GM21717 (cell line): Measurements from ENCODE around the gene SPDEF.

Source experiments
- ATAC-seq: cut with Tn5 transposase; IDR thresholded peaks from one replicate; pipeline ENCODE4 v1.9.1; 2021; ENCODE audit warnings: mild to moderate bottlenecking, moderate library complexity; ENCODE audit not compliant: unreplicated experiment

Gene SPDEF

DNA sequence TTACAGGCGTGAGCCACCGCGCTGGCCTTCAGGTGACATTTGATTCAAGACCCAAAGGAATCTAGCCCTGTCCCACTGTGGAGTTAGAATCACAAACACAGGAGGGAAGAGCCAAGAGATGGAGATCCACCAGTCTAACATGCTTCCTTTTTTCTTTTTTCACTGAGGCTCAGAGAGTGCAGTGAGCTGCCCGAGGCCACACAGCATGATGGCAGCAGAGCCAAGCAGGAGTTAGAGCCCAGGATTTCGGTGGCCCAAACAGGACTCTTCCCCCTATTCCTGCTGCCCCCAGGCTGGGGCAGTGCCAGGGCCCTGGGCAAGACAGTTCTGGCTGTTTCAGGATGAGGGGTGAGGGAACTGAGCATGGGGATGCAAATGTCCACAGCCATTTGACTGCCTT is 8.1 kb upstream of the SPDEF start:
- no peak for ATAC-seq

- no peak for ATAC-seq
These were observed 7.4 kb upstream of the SPDEF start for GRCh38 chr6:34563513-34563870.

DNA sequence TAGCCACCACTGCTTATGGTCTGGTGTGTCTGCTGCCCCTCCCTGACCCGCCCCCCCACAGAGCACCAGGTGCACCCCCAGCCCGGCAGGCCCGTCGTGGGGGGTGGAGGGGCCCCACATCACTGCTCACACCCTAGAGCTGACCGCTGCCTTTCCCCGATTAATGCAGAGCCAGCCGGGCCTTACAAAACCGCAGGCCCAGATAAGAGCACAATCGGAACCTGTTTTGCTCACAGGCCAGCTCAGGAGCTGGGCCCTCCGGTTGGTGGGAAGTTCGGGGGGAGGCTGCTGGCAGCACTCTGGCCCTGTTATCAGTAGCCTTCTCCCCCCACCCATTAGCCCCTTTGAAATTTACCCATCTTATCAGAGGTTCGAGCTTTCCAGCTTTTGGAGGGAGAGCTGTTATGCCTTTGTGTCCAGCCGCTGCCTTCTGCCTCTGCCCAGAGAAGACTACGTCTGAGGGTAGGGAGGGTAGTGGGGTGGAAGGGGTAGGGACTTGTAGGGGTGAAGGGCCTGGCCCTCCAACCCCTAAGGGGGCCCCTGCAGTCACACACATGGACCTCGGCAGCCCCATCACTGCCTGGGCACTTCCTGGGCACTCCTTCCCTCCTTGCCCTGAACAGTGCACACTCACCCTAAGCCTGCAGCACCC is 6.9 kb upstream of the SPDEF start:
- ATAC-seq = no peak

DNA sequence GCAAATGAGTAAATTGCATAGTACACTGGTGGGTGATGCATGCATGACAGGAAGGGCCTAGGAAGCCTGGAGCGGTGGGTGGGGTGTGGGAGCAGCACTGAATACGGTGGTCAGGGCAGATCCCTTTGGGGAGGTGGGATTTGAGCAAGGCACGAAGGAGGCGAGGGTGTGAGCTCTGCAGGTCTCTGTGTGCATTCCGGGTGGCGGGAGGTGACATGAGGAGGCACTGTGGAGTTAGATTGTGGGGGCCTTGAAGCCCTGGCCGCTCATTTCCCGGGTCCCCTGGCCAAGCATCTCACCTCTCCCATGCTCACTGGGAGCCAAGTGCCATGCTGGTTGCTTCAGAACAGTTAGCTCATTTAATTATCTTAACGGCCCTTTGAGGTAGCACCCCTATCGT is 6.2 kb upstream of the SPDEF start:
- no peak for ATAC-seq

DNA sequence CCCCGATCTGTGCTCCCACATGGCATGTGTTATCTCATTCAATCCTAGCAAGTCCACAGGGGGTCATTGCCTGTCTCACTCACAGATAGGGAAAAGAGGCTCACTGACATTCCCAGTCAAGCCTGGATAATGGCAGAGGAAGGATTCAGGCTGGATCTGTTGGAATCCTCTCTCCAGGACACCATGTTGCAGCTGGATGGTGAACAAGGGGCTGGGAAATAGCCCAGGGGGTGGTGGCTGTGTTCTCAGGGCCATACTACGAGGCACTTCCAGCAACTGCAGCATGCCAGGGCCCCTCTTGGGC is 5.0 kb upstream of the SPDEF start:
- ATAC-seq = no peak

DNA sequence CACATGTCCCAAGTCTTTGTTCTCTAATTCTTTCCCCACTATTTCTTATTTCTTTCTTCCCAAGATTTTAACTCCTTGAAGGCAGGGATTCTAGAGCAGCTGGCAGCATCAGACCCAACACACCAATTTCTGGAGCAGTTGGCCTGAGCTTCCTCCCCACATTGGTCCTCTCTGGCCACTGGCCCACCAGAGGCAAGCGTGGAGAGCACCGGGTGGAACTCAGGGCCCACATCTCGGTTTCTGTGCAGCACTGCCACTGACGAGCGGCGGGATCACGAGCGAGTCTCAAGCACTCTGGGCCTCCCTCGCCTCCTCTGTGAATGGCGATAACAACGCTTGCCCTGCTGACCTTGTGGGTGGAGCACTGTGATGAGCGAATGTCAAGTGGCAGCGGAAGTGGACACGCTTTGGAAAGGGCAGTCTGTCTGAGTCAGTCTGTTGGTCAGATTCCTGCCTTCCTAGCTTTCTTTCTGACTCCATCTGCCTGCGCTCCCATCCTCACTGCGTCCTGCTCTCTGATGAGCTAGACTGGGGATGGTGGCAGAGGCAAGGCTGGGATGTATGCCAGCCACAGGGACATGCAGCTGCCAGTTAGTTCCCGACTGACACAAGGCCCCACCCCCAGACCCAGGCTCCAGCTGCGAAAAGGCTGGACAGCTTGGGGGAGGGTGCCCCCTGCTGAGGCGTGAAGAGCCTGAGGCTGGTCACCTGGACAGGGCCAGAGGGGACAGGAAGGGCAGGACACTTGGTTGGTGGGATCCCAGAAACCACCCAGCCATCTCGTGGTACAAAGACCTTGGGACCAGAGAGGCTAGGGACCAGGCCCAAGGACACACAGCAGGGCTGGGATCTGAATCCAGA is 4.5 kb upstream of the SPDEF start:
- ATAC-seq = no peak

GRCh38 chr6:34559651-34560365 is 3.7 kb upstream of the SPDEF start:
- no peak for ATAC-seq

DNA sequence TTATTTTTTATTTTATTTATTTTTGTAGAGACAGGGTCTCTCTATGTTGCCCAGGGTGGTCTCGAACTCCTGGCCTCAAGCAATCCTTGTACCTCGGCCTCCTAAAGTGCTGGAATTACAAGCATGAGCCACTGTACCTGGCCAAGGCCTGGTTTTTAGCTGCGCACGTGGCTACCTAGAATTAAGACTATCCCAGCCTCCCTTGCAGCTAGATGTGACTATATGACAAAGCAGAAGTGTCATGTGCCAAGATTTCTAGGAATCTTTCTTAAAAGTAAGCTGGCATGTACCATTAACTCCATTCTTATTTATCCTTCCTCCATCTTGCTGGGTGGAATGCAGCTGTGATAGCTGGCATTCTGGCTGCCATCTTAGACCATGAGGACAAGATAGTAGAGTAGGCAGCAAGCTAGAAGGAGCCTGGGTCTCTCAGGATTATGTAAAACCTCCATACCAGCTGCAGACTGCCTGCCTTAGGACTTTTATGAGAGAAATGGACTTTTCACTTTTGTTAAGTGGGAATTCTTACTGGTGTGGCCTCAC is 2.1 kb upstream of the SPDEF start:
- no peak for ATAC-seq

DNA sequence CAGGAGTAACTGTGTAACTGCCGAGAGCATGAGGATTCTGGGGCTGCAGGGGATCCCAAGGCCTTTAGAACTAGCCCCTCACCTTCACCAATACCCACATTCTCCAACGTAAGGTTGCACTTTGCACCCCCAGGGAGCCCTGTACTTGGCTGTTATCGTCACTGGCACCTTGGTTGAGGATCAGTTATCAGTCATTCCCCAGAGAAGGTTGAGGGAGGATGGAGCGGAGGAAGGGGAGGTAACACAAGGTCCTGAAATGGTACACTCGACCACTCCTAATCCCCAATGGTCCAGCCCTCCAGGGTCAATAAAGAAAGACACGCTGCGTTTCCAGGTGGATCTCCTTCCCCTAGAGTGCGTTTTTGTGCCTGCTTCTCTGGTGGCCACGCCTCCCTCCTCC is 1.1 kb upstream of the SPDEF start:
- ATAC-seq = no peak

DNA sequence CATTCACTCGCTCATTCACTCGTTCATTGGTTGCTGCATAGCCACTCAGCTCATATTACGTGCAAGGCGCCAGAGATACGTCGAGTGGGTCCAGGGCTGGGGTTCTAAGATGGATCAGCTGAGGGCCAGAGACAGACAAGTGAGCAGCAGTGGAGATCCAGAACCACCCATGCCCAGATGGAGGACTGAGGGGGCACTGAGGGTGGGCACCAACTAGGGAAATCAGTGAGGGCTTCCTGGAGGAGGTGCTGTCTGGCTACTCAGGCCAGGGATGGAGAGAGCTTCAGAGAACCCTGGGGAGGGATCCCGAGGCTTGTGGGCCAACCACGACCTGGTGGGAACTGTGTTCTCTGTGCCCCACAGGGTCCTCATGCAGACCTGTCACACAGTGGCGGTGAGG is 364 bp upstream of the SPDEF start:
- no peak for ATAC-seq

DNA sequence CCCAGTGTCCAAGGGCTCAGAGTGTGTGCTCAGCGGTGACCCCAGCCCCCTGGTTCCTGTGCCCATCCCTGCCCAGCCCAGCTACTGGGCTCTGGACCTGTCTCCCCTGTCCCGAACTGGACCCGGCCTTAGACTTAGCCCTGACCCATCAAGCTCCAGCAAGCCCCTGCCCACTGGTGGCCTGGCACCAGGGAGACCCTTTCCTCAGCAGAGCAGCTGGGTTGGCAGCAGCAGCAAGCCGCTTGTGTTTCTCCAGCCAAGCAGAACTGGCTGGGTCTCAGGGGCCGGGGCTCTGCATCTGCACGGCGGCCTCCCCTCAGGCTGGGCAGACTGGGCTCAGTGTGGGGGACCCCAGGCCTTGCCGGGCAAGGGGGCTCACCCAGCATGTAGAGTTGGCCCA is 801 bp downstream of the SPDEF start:
- ATAC-seq = no peak

DNA sequence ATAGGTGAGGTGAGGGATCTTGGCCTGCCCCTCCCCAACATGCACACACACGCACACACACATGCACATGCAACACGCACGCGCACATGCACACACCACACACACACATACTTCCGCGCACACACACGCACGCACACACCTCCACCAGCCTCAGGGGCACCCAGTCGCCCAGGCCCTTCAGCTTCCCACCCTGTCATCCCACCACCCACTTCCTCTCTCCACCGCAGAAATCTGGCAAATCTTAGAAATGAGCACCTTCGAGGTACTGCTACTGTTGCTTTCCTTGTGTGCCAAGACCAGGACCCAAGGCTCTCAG is 1.2 kb downstream of the SPDEF start:
- ATAC-seq = no peak

DNA sequence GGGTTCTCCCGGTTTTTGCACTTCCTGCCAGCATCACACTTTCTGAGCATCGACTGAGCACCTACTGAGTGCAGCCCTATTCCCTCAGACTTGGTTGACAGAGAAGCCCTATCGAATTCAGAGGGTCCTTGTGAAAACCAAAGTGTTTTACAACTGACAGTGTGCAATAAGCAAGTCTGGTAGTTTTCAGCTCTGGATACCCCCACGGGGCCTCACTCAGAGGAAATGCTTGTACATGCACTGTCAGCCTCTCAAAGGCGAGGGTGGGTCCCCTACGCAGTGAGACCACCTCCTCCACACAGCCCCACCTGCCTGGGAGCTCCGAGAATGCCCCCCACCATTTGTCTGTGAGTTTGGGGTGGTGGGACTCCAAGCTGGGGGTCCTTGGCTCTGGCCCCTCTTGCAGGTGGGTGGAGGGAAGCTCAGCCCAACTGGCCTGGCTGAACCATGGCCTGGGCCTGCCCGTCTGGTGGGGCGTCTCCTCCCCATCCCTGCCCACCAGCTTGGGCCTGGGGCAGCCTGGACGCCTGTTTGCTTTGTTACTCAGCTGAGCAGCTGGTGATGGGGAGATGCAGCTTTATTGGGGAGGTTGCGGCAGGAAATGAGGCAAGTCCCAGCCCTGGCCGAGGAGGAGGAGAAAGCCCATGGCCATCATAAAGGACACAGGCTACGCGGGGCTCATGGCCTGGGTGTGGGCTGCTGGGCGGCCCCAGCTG is 1.7 kb downstream of the SPDEF start:
- no peak for ATAC-seq

DNA sequence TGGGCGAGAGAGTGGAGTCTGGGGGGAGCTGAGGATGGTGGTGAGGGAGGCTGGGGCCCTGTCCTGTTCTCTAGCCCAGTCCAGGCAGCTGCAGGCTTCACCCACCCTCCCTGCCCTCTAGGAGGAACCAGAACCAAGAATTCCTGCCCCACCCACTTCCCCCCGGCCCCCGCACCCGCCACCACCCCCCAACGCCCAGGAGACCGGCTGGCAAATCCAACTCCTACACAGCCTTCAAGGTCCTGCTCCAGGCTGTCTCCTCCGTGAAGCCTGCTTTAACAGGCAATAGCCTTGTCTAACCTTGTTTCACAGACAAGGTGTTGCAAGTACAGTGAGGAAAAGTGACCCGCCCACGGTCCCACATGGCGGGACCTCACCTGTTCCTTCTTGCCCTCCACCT is 2.4 kb downstream of the SPDEF start:
- ATAC-seq = no peak

DNA sequence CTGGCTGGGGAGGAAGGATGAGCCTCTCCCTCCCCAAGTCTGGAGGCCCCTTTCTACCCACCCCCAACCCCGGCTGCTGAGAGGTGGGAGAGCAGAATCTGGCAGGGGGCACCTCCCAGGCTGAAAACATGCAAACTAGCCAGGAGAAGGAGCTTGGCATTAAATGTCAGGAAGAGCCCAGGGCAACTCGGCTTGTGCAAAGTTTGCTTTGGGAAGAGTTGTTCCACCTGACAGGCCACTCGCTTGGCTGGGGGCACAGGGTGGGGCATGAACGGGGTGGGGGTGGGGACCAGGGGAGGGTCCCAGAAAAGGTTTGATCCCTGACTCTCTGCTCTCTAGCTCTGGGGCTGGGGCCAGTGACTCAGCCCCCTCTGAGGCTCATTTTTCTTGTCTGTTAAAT is 3.0 kb downstream of the SPDEF start:
- no peak for ATAC-seq

DNA sequence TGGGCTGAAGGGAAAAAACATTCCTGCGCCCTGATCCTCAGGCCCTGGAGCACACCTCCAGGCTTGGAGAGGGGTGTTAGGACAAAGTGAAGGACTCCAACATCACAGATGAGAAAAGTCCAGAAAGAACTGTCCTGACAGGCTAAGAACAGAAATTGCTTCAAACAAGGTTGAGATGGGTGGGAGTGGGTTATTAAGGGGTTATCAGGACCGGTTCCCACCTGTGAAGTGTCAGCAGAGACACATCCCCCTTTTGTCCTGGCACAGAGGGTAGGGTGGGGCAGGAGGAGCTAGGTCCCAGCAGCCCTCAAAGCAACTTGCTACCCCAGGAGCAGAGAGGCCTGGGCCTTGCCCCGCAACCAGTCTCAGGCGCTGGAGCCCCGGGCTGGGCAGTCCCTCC is 3.5 kb downstream of the SPDEF start:
- no peak for ATAC-seq

GRCh38 chr6:34551720-34552119 is 4.4 kb downstream of the SPDEF start:
- no peak for ATAC-seq

GRCh38 chr6:34549804-34550202 is 6.3 kb downstream of the SPDEF start:
- no peak for ATAC-seq

DNA sequence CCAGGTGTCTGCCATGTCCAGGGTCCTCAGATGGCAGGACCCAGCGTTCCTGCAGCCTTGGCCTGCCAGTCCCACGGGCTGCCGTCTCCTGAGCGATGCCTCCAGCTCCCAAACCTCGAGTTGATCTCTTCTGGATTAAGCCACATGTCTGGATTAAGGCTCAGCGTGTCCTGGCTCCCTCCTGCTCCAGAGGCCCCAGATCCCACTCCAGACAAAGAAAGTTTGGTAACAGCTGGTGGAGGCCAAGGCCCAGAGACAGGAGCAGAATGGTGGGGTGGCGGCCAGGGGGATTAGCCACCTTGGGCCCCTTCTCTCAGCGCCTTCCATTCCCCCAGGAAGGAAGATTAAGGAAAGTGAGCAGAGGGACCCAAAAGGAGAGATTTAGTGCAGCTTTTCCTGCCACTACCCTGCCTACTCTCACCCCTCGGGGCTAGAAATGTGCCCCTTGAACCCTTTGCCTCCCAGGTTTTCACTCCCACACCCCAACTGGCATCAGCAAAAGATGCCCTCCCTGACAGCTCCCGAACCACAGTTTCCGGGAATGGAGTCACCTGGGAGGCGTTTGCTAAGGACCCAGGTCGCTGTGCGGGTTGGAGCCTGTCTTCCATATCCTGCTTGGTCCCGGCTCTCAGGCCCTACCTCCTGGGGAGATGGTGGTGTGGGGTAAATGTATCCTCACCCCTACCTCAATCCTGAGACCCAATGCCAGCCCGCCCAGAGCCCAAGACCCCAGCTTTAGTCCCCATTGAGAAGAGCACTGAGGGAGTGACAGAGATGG is 6.9 kb downstream of the SPDEF start:
- no peak for ATAC-seq

DNA sequence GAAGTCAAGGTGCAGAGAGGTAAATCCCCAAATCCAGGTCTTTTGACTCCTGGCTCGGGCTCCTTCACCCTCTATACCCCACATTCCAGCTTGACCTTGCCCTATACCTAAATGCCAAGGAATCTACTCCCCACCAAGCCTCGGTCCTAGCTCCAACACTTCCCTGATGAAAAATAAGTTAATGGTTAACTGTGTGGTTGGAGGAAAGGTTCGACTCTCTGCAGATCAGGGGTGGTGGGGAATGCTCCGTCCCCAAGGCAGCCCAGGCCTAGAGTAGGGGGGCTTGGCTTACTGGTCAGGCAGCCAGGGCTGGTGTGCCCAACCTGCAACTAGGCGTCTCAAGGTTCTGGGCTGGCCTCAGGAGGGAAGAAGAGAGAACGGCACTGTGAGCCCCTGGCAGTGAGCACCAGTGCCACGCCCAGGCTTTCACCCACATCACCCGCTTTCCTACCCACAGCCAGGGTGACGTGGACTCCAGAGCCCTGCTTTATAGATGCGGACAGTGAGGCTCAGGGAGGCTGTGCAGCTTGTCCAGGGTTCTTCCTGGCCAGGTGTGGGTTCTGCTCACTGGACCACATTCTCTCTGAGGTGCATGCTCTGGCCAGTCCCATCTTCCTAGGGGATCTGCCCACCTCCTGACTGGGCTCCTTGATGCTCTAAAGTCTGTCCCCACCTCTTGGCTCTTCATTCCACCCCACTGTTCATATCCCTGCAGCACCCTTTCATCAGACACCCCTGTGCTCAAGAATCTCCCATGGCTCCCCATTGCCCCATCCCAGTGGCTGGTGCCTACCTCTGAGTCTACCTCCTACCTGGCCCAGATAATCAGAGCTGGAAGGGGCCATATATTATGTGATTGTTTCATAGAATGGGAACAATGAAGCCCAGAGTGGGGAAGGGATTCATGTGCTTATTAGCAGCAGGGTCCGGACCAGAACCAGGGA is 8.2 kb downstream of the SPDEF start:
- no peak for ATAC-seq
